ENCODE data around the gene RAPGEF2.
A peak's percentile ranks its signal among the peaks of the same experiment; 100 is the strongest.

Gene RAPGEF2

DNA sequence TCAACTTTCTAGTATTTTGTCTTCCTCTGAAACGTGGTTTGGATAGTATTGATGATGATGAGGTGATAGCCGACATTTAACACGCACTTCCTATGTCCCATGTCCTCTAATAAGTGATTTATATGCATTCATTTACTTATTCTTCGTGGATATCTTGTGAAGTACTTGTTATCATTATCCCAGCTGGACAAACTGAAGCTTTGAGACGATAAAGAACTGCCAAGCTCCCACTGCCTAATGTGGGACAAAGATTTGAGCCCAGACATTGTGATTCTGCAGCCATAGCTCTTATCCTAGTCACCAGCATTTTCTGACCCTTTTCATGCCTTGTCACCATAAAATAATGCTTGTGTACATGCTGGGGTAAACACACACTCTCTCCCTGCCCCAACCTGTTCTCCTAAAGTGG, 92.5 kb downstream of the RAPGEF2 start:
- no peak for DNase-seq (ENCODE audit: low read depth in 2 of 3, low spot score in 1 of 3)

DNA sequence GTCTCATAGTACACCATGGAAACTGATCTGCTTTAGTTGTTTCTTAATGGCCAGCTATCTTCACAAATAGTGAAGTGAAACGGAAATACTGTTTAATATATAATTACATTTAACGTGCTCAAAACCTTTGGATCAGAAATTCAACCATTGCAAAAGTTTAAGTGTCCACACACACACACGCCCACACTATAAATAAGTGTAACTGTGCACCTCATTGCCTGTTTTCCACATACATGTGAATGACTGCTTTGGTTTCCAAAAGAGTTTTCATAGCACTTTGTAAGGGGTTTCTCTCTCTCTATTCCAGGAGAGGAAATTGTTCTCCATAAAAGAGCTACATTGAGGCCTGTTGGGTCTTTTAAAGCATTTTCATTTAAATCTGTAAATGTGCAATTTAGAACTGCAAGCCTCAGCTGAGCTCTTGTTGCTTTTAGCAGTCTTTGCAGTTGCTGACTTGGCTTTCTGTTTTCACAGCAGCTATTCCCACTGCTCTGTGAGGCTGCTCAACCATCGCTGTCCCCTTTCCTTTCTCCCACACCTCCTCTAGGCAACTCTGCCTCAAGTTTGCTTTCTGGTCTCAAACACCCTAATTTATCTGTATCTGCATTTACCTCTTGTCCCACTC, 94.5 kb downstream of the RAPGEF2 start:
- DNase-seq (ENCODE audit: low read depth in 2 of 3, low spot score in 1 of 3) = no peak

DNA sequence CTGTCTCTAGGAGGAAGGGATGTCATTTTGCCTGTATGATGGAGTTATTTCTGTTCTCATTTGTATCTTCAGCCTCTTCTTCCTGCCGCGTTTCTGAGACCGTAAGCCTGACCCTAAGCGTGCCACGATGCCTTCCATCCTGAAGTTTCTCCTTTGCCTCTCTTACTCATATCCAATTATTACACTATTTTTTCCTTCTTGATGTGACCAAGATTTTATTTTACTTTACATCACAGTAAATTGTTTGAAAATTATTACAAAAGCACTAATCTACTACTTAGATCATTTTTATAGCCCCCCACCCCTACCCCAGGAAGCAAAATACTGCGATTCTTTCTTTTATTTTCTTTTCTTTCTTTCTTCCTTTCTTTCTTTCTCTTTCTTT, 95.0 kb downstream of the RAPGEF2 start:
- DNase-seq (ENCODE audit: low read depth in 2 of 3, low spot score in 1 of 3) = no peak

DNA sequence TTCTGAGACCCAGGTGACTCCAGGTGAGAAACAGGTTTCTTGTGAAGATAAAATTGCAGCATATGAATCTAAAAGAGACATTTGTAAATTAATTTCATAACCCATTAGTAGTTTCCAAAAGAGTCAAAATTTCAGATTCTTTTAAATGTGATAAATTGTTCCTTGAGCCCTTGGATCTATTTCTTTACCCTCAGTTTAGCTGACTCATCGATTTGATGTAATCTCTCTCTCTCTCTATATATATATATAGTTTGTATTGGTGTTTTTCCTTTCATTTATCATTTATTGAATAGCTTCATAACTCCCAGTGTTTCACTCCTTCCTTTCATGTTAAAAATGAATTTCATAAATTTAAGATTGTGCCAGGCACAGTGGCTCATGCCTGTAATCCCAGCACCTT, 96.9 kb downstream of the RAPGEF2 start:
- no peak for DNase-seq (ENCODE audit: low read depth in 2 of 3, low spot score in 1 of 3)

GRCh38 chr4:159201168-159201567, 98.3 kb downstream of the RAPGEF2 start:
- no peak for DNase-seq (ENCODE audit: low read depth in 2 of 3, low spot score in 1 of 3)

DNA sequence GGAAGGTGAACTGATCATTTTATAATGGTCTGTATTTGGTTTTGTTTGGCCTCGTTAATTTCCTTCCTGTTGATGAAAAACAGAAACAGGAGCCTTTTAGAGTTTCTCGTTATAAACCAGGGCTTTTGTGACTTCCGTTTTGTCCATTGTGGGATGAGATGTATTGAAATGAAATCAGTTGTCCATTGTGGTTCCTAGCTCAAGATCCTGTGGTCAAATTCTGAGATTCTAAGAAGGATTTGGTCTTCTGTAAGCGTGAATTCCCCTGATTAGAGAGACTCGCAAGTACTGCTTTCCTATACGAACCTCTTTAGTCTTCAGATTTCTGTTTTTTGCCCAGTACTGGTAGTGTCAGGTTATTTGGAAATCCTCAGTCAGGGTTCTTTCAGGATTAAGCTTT, 101.7 kb downstream of the RAPGEF2 start:
- no peak for DNase-seq (ENCODE audit: low read depth in 2 of 3, low spot score in 1 of 3)

GRCh38 chr4:159205466-159205865, 102.6 kb downstream of the RAPGEF2 start:
- no peak for DNase-seq (ENCODE audit: low read depth in 2 of 3, low spot score in 1 of 3)

DNA sequence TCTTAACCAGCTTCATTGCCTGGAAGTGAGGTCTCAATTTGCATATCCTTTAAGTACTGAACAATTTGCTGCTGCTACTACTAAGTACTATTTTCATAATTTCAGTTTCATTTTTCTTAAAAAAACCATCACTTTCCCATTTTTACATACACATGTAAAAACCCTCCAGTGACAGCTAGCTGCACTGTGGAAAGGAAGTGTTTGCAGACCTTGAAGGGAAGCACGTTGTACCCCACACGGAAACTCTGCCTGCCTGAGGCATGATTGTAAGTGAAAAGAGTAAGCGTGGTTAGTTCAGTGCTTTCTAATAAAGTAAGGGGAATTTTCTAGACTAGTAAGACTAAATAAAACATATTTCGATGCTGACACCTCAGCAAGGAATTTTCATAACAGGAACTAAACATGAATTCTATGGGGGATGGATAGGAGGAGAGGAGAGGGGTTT, 103.6 kb downstream of the RAPGEF2 start:
- DNase-seq (ENCODE audit: low read depth in 2 of 3, low spot score in 1 of 3) = peak; percentile 34 to 53 (median 49)

GRCh38 chr4:159209249-159209648, 106.4 kb downstream of the RAPGEF2 start:
- DNase-seq (ENCODE audit: low read depth in 2 of 3, low spot score in 1 of 3) = no peak

GRCh38 chr4:159210975-159211374, 108.1 kb downstream of the RAPGEF2 start:
- DNase-seq (ENCODE audit: low read depth in 2 of 3, low spot score in 1 of 3) = no peak

DNA sequence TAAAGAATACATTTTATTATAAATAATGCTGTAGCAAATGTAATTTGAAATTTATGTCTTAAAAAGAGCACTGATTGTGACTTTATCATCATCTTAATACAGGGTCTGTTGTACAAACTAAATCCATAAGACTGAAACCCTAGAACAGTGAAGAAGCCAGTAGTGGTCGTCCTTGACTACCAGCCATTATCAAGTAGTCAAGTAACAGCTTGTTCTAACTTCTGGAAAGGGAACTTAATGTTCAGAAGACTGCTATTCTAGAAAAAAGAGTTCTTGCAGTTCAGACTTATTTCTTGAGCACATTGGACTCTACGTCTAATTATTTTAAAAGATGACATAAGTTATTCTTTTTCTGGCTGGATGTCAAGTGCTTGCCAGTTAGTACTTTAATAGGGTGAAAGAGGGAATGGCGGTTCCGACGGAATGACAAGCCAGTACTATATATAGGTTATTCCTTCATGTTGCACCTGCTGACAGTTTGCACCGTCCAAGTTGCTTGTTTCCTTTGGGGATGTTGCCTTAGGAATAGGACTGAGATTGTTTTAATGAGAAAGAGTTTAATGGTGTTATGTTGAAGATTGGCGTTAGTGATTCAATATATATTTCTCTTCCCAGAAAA, 109.9 kb downstream of the RAPGEF2 start:
- no peak for DNase-seq (ENCODE audit: low read depth in 2 of 3, low spot score in 1 of 3)

- DNase-seq (ENCODE audit: low read depth in 2 of 3, low spot score in 1 of 3) = no peak
Observed at GRCh38 chr4:159216834-159217233, 114.0 kb downstream of the RAPGEF2 start.

- DNase-seq (ENCODE audit: low read depth in 2 of 3, low spot score in 1 of 3) = no peak
Observed at GRCh38 chr4:159219862-159220261, 117.0 kb downstream of the RAPGEF2 start.

GRCh38 chr4:159220353-159220752, 117.5 kb downstream of the RAPGEF2 start:
- DNase-seq (ENCODE audit: low read depth in 2 of 3, low spot score in 1 of 3) = no peak

GRCh38 chr4:159221280-159221679, 118.4 kb downstream of the RAPGEF2 start:
- no peak for DNase-seq (ENCODE audit: low read depth in 2 of 3, low spot score in 1 of 3)

DNA sequence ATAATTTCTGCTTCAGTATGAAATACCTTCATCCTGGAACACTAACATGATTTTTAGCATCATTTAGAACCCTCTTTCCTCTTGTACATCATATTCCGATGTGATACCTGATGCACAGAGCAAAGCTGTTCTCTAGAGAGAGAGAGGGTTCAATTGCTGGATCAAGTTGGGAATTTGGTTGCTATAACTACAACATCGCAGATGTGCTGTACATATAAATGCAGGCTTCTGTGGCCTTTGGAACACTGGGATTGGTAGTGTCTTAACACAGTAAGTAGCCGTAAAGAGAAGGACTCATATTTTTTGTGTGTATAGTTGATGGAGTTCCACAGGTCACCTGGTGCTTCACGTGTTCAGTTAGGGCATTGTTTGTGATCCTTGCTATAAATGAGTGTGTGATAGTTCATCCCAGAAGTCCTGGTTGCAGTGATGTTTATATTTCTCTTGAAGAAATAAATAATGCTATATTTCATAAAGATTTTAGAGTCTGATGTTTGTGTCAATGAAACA, 119.2 kb downstream of the RAPGEF2 start:
- no peak for DNase-seq (ENCODE audit: low read depth in 2 of 3, low spot score in 1 of 3)

DNA sequence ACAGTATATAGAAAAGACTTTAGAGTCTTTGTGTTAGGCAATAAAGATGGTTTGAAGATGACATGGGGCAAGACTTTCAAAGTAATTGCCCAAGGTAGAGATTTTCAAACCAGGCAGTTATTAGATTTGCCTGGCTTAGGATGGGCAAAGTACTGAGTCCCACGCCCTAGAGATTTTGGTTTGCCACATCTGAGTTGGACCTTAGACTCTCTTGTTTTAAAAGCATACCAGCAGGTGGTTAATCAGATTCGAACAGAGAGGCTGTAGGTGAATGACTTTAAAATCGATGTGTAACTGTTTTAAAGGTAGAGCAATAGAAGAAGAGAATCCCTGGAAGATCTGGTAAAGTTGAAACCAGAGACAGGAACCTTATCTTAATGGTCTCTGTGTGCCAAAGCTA, 121.5 kb downstream of the RAPGEF2 start:
- no peak for DNase-seq (ENCODE audit: low read depth in 2 of 3, low spot score in 1 of 3)

DNA sequence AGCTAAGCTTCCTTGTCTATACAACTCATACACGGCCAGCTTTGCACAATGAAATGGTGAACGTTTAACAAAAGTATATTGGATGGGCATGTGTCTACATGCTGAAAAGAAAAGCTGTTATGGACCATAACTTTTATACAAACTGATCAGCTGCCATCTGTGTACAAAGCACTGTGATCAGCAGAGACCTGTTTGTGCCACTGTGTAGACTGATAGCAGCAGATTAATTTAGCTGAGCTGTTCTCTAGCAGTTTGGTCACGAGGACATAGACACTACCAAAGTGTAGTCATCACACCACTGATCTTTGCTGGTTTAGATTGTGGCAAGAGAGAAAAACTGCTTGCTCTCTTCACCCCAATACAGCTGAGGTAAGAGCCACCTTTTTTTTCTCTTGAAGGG, 124.5 kb downstream of the RAPGEF2 start:
- DNase-seq (ENCODE audit: low read depth in 2 of 3, low spot score in 1 of 3) = no peak

DNA sequence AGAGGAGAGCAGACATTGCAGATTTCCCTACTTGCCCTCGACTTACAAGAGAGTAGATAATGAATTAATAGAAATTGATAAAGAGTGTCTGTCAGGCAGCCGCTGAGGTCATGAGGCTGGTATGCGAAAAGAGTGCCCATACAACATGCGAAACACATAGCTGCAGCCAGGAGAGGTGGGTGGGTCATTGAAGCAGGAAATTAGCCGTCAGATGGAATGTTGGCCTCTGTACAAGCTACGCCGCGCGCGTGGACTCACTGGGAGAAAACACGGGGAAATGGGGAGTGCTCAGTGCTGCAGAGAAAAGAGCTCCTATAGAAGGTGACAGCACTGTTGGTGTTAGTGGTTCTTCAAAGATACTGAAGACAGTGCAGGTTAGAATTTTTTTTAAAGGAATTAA, 125.1 kb downstream of the RAPGEF2 start:
- no peak for DNase-seq (ENCODE audit: low read depth in 2 of 3, low spot score in 1 of 3)

DNA sequence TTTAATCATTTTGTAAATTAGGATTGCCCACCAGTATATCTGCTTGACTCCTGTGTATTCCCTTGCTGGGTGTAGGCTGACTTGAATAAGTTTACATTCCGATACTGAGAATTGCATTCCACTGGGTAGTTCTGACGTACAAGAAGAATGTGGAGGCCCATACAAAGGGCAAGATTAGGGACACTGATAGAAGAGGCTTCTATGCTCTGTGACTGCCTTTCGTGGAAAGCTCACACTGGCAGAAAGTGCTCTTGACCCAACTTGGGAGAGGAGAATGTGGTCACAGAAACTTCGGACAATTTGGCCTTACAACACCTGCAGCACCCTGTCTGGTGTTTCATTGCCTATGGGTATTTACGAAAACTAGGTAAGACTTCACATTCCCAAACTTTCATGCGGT, 126.3 kb downstream of the RAPGEF2 start:
- no peak for DNase-seq (ENCODE audit: low read depth in 2 of 3, low spot score in 1 of 3)

GRCh38 chr4:159232465-159233106, 129.7 kb downstream of the RAPGEF2 start:
- DNase-seq (ENCODE audit: low read depth in 2 of 3, low spot score in 1 of 3) = no peak

DNA sequence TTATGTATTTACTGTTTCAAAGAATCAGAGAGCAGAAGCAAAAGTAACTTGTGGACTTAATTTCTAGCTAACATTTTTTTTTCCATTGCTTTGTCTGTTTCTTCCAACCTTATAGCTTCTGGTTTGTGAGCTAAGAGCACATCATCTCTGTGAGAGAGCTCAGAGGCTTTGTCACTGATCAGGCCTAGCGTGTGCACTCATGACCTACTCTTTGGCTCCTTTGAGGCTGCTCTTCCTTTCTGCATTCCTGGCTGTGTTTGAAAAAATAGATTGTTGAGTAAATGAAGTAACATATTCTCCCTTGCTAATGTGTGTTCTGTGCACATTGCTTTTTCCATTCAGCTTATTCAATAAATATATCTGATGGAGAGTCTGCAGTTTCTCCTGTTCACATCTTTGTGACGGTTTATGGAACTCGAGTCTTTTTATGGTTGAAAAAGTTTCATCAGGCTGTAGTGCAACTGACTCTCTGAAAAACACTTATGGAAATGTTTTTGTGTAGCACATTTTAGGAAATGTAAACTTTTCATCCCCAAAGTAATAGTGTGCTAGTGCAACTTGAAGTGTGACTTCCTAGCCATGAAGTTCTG, 133.0 kb downstream of the RAPGEF2 start:
- DNase-seq (ENCODE audit: low read depth in 2 of 3, low spot score in 1 of 3) = no peak

Measured in stimulated activated CD4-positive, alpha-beta T cell treated with anti-CD3 and anti-CD28 coated beads, Interleukin-12 subunit alpha, Interleukin-12 subunit beta, amount 100 ng/mL, for 48 hours (primary cell).